K562 (cell line): ENCODE measurements around the gene EFEMP2. TPM values are rescaled to one million over a fixed set of nuclear protein-coding genes. Genes with fewer than 3 reads are reported as not detected.
A peak's percentile ranks its signal among the peaks of the same experiment; 100 is the strongest.

ENCODE experiments used
- ARID1B ChIP-seq: fragments of 450-650 bp; IDR thresholded peaks from 2 replicates; pipeline ENCODE4 v1.6.1; 2016; ENCODE audit warnings: antibody characterized with exemption, mild to moderate bottlenecking, inconsistent platforms
- BHLHE40 ChIP-seq: IDR thresholded peaks from 2 replicates; pipeline ENCODE4 v1.6.1; 2011; ENCODE audit warnings: low read length, improper control_type of control experiment
- CHD1 ChIP-seq: fragments of 200-600 bp; sonication (generic); IDR thresholded peaks from one replicate; pipeline ENCODE4 v1.6.1; 2012; ENCODE audit warnings: mild to moderate bottlenecking, moderate library complexity, low read length, inconsistent platforms
- E2F3 ChIP-seq: fragments of 250-450 bp; sonication (Bioruptor Pico); IDR thresholded peaks from 2 replicates; pipeline ENCODE4 v1.4.0; 2020; ENCODE audit warnings: mild to moderate bottlenecking
- ETV6 ChIP-seq, 3 experiments: fragments of 150-350 bp in 1 of 3; sonication (generic) in 1 of 3; formaldehyde crosslinking in 1 of 3; IDR thresholded peaks; 2 replicates each; pipeline versions ENCODE4 v1.6.1 to v1.8.0; 2014 to 2022; ENCODE audit warnings: borderline replicate concordance in 2 of 3, low read depth in 2 of 3, antibody characterized with exemption in 1 of 3, low read length in 1 of 3, mild to moderate bottlenecking in 1 of 3, missing genetic modification reagents in 1 of 3
- GMEB1 ChIP-seq: fragments of 250-450 bp; sonication (Bioruptor Pico); IDR thresholded peaks from 2 replicates; pipeline ENCODE4 v1.4.0; 2020; ENCODE audit warnings: mild to moderate bottlenecking
- MGA ChIP-seq: fragments of 450-650 bp; IDR thresholded peaks from 2 replicates; pipeline ENCODE4 v1.6.1; 2016; ENCODE audit warnings: mild to moderate bottlenecking, moderate library complexity
- NR3C1 ChIP-seq: sonication (generic); formaldehyde crosslinking; IDR thresholded peaks from 2 replicates; pipeline ENCODE4 v1.8.1; 2022; ENCODE audit warnings: missing genetic modification reagents
- PRPF4 ChIP-seq: fragments of 200-400 bp; formaldehyde crosslinking; IDR thresholded peaks from one replicate; pipeline ENCODE4 v1.6.1; 2017; ENCODE audit warnings: low read length, low read depth, mild to moderate bottlenecking; ENCODE audit not compliant: insufficient read depth, poor library complexity, severe bottlenecking
- SP1 ChIP-seq: sonication (generic); formaldehyde crosslinking; IDR thresholded peaks from 2 replicates; pipeline ENCODE4 v1.8.1; 2022; ENCODE audit warnings: mild to moderate bottlenecking, missing genetic modification reagents
- YY1 ChIP-seq, 3 experiments: IDR thresholded peaks; 2 replicates each; pipeline ENCODE4 v1.6.1; 2011; ENCODE audit warnings: low read length in 2 of 3, mild to moderate bottlenecking in 2 of 3, moderate library complexity in 2 of 3, borderline replicate concordance in 1 of 3, control low read depth in 1 of 3, low read depth in 1 of 3; ENCODE audit not compliant: insufficient read depth in 3 of 3, insufficient replicate concordance in 2 of 3, control insufficient read depth in 1 of 3, insufficient read length in 1 of 3; ENCODE audit errors: extremely low read depth in 1 of 3
- polyA plus RNA-seq, 8 experiments: library from polyadenylated mRNA; depleted of rRNA in 4 of 8; stranded (reverse) in 5 of 8; unstranded in 3 of 8; fragments of >200 nt; fragmentation: Nextera tagmentation in 2 of 8; fragmentation: Illumina TruSeq in 1 of 8; extraction: Ambion mirVana in 2 of 8; extraction: Trizol in 1 of 8; gene quantifications; 2 replicates each; pipeline versions ENCODE4 v1.2.1 to v1.2.3, GENCODE V29; 2011 to 2014; ENCODE audit warnings: inconsistent platforms in 1 of 8, missing spikeins in 1 of 8
- total RNA-seq, 7 experiments: library from RNA; depleted of rRNA in 6 of 7; stranded (reverse); fragments of >200 nt in 6 of 7; fragmentation: Illumina TruSeq in 2 of 7; extraction: Trizol in 2 of 7; gene quantifications; 2 replicates each; pipeline versions ENCODE4 v1.2.1 to v1.2.3, GENCODE V29; 2011 to 2021; ENCODE audit warnings: low replicate concordance in 1 of 7

Gene EFEMP2
- total and polyA plus RNA-seq, 9 of the 15 experiments (the other 6 are each of a cell fraction or from before 2014, with no cell fraction given), result 0.07 to 2.9 (median 0.69) TPM; not detected in 1

GRCh38 chr11:65891219-65892136 lies 18.9 kb upstream of the EFEMP2 start (continued):
- TF ChIP-seq MGA (no peak), ETV6 (IDR thresholded peaks at IDR 0.05; ENCODE audit: borderline replicate concordance in 1 of 2, low read depth in 2 of 2, low read length in 1 of 2) (0 out of 4 replicates have a peak, but pooled peaks have one; percentile 11 to 27), ETV6 (CRISPR knock-in tag; IDR thresholded peaks at IDR 0.05; ENCODE audit: borderline replicate concordance) (no peak), GMEB1 (CRISPR knock-in tag) (no peak), SP1 (0 out of 2 replicates have a peak, but pooled peaks have one; percentile 20), E2F3 (no peak), ARID1B (peak; percentile 36), PRPF4 (peak; percentile 23), CHD1 (peak; percentile 11), NR3C1 (CRISPR knock-in tag) (0 out of 2 replicates have a peak, but pooled peaks have one; percentile 17), BHLHE40 (peak; percentile 86), YY1 (IDR thresholded peaks at IDR 0.05; ENCODE audit: borderline replicate concordance in 1 of 3, control insufficient read depth in 1 of 3, extremely low read depth in 1 of 3, insufficient read depth in 3 of 3, insufficient read length in 1 of 3, insufficient replicate concordance in 2 of 3, low read depth in 1 of 3, low read length in 2 of 3) (peak in 2 of 3 experiments; percentile 37 to 47)
